ENCODE results near the gene CD300A.
"Not testable (repeated sequence)": the region's sequence is repeated elsewhere in the genome, so short reads cannot be mapped to it uniquely, and the experiment has no call there.

CD300A gene

GRCh38 chr17:74516561-74517328 is 50.3 kb downstream of the CD300A start:
- H3K4me3 ChIP-seq (ENCODE audit: low read length): no peak overlapping the region
- DNase-seq (ENCODE audit: low read depth): no peak
- no peak for TF ChIP-seq CTCF (IDR thresholded peaks at IDR 0.05; ENCODE audit: insufficient read depth, low read depth, low read length, missing control alignments)

- not testable (repeated sequence) for DNase-seq (ENCODE audit: low read depth); H3K4me3 ChIP-seq (ENCODE audit: low read length)
Observed at GRCh38 chr17:74518413-74518981, 52.1 kb downstream of the CD300A start.

- no peak for DNase-seq (ENCODE audit: low read depth)
- no peak overlapping the region for H3K4me3 ChIP-seq (ENCODE audit: low read length)
- no peak for TF ChIP-seq CTCF (IDR thresholded peaks at IDR 0.05; ENCODE audit: insufficient read depth, low read depth, low read length, missing control alignments)
Observed at GRCh38 chr17:74520016-74520434, 53.6 kb downstream of the CD300A start.

GRCh38 chr17:74520790-74521480 is 54.5 kb downstream of the CD300A start:
- H3K4me3 ChIP-seq (ENCODE audit: low read length): no peak overlapping the region
- DNase-seq (ENCODE audit: low read depth): no peak
- no peak for TF ChIP-seq CTCF (IDR thresholded peaks at IDR 0.05; ENCODE audit: insufficient read depth, low read depth, low read length, missing control alignments)

GRCh38 chr17:74521701-74522201 is 55.3 kb downstream of the CD300A start:
- DNase-seq (ENCODE audit: low read depth): no peak
- no peak overlapping the region for H3K4me3 ChIP-seq (ENCODE audit: low read length)
- no peak for TF ChIP-seq CTCF (IDR thresholded peaks at IDR 0.05; ENCODE audit: insufficient read depth, low read depth, low read length, missing control alignments)

- DNase-seq (ENCODE audit: low read depth): no peak
- TF ChIP-seq CTCF (IDR thresholded peaks at IDR 0.05; ENCODE audit: insufficient read depth, low read depth, low read length, missing control alignments): no peak
- H3K4me3 ChIP-seq (ENCODE audit: low read length): no peak overlapping the region
Observed at GRCh38 chr17:74522381-74523105, 56.1 kb downstream of the CD300A start.

GRCh38 chr17:74523308-74523707 is 56.9 kb downstream of the CD300A start:
- DNase-seq (ENCODE audit: low read depth): no peak
- TF ChIP-seq CTCF (IDR thresholded peaks at IDR 0.05; ENCODE audit: insufficient read depth, low read depth, low read length, missing control alignments): no peak
- no peak overlapping the region for H3K4me3 ChIP-seq (ENCODE audit: low read length)
